HepG2 (cell line): ENCODE data around the gene LMF2.

Experiments
- ATF7 ChIP-seq, 2 experiments: fragments of 450-650 bp in 1 of 2; sonication (generic) in 1 of 2; formaldehyde crosslinking in 1 of 2; IDR thresholded peaks; 2 replicates each; pipeline versions ENCODE4 v1.4.0 to v1.6.1; 2016 to 2020; ENCODE audit warnings: antibody characterized with exemption in 1 of 2, mild to moderate bottlenecking in 1 of 2, missing genetic modification reagents in 1 of 2
- EED ChIP-seq: sonication (generic); formaldehyde crosslinking; IDR thresholded peaks from 2 replicates; pipeline ENCODE4 v1.5.0; 2020; ENCODE audit warnings: mild to moderate bottlenecking, missing genetic modification reagents
- MAF1 ChIP-seq: sonication (generic); formaldehyde crosslinking; IDR thresholded peaks from 2 replicates; pipeline ENCODE4 v1.5.0; 2020; ENCODE audit warnings: missing genetic modification reagents, borderline replicate concordance
- NFIC ChIP-seq: IDR thresholded peaks from 2 replicates; pipeline ENCODE4 v1.6.1; 2012; ENCODE audit warnings: mild to moderate bottlenecking, low read length, inconsistent platforms
- POLR2A ChIP-seq, 2 experiments: IDR thresholded peaks; 2 replicates each; pipeline ENCODE4 v1.6.1; 2011; ENCODE audit warnings: low read depth in 2 of 2, low read length in 2 of 2, mild to moderate bottlenecking in 1 of 2, moderate library complexity in 1 of 2; ENCODE audit not compliant: insufficient read depth in 1 of 2
- POLR2AphosphoS5 ChIP-seq: IDR thresholded peaks from 2 replicates; pipeline ENCODE4 v1.6.1; 2012; ENCODE audit warnings: low read depth, low read length
- SIN3A ChIP-seq: IDR thresholded peaks from 2 replicates; pipeline ENCODE4 v1.6.1; 2011; ENCODE audit warnings: low read depth, mild to moderate bottlenecking, control low read depth, low read length, borderline replicate concordance
- ZNF660 ChIP-seq: sonication (generic); formaldehyde crosslinking; IDR thresholded peaks from 2 replicates; pipeline ENCODE4 v1.5.1; 2020; ENCODE audit warnings: mild to moderate bottlenecking, low read depth, missing genetic modification reagents, borderline replicate concordance
- ZSCAN31 ChIP-seq: sonication (generic); formaldehyde crosslinking; IDR thresholded peaks from 2 replicates; pipeline ENCODE4 v1.5.0; 2020; ENCODE audit warnings: low read depth, mild to moderate bottlenecking, missing genetic modification reagents
- TF ChIP-seq, protein P1 (sequence below): sonication (generic); formaldehyde crosslinking; IDR thresholded peaks from 2 replicates; pipeline ENCODE4 v1.5.0; 2020; ENCODE audit warnings: mild to moderate bottlenecking, missing genetic modification reagents, moderate library complexity
- TF ChIP-seq, protein P2 (sequence below): sonication (generic); formaldehyde crosslinking; IDR thresholded peaks from 2 replicates; pipeline ENCODE4 v1.4.0; 2020; ENCODE audit warnings: mild to moderate bottlenecking, missing genetic modification reagents

DNA sequence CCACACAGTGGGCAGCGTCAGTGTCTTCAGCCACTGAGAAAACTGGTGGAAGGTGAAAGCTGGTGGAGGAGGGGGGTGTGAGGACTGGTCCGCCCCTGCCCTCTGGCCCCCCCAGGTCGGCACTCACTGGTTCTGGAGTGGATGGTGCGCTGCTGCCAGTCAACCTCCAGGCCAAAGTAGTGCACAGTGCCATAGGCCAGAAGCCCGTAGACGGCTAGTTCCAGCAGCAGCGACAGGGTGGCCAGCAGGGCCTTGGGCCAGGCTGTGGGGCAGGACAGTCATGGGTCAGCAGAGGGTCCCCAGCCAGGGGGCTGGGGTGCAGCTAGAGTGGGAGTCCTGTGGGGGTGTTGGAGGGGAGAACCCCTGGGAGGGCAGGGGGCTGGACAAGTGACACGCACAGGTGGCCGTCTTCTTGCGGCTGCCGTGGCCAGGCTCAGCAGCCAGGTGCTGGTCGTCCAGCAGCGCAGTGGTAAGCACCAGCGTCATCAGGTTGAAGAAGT is 2.2 kb downstream of the LMF2 start:
- TF ChIP-seq ATF7 (IDR thresholded peaks at IDR 0.05) (no peak), ATF7 (CRISPR knock-in tag; IDR thresholded peaks at IDR 0.05) (no peak), POLR2AphosphoS5 (no peak), POLR2A (IDR thresholded peaks at IDR 0.05; ENCODE audit: insufficient read depth in 1 of 2, low read depth in 2 of 2, low read length in 2 of 2) (no peak), ZNF660 (CRISPR knock-in tag) (no peak), MAF1 (CRISPR knock-in tag) (no peak), SIN3A (no peak), EED (no peak), ZSCAN31 (CRISPR knock-in tag) (no peak), NFIC (no peak)
- TF ChIP-seq, protein P1, sequence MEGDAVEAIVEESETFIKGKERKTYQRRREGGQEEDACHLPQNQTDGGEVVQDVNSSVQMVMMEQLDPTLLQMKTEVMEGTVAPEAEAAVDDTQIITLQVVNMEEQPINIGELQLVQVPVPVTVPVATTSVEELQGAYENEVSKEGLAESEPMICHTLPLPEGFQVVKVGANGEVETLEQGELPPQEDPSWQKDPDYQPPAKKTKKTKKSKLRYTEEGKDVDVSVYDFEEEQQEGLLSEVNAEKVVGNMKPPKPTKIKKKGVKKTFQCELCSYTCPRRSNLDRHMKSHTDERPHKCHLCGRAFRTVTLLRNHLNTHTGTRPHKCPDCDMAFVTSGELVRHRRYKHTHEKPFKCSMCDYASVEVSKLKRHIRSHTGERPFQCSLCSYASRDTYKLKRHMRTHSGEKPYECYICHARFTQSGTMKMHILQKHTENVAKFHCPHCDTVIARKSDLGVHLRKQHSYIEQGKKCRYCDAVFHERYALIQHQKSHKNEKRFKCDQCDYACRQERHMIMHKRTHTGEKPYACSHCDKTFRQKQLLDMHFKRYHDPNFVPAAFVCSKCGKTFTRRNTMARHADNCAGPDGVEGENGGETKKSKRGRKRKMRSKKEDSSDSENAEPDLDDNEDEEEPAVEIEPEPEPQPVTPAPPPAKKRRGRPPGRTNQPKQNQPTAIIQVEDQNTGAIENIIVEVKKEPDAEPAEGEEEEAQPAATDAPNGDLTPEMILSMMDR (CRISPR knock-in tag), result no peak
- TF ChIP-seq, protein P2, sequence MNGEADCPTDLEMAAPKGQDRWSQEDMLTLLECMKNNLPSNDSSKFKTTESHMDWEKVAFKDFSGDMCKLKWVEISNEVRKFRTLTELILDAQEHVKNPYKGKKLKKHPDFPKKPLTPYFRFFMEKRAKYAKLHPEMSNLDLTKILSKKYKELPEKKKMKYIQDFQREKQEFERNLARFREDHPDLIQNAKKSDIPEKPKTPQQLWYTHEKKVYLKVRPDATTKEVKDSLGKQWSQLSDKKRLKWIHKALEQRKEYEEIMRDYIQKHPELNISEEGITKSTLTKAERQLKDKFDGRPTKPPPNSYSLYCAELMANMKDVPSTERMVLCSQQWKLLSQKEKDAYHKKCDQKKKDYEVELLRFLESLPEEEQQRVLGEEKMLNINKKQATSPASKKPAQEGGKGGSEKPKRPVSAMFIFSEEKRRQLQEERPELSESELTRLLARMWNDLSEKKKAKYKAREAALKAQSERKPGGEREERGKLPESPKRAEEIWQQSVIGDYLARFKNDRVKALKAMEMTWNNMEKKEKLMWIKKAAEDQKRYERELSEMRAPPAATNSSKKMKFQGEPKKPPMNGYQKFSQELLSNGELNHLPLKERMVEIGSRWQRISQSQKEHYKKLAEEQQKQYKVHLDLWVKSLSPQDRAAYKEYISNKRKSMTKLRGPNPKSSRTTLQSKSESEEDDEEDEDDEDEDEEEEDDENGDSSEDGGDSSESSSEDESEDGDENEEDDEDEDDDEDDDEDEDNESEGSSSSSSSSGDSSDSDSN (CRISPR knock-in tag), result no peak
